Activated CD4-positive, alpha-beta T cell treated with anti-CD3 and anti-CD28 coated beads, Interleukin-2, amount 50 U/mL, for 48 hours (primary cell): ENCODE data around the gene TXNL4B.
"Not testable (repeated sequence)": the region's sequence is repeated elsewhere in the genome, so short reads cannot be mapped to it uniquely, and the experiment has no call there.

Experiments
- DNase-seq, 2 experiments: peaks; one replicate each; pipeline ENCODE4 v3.0.0-alpha.2; 2020

The TXNL4B gene

GRCh38 chr16:72072514-72073342, 20.7 kb downstream of the TXNL4B start:
- no peak for DNase-seq

- no peak for DNase-seq
These were observed 24.5 kb downstream of the TXNL4B start for GRCh38 chr16:72068930-72069329.

- no peak for DNase-seq
These were observed 26.7 kb downstream of the TXNL4B start for GRCh38 chr16:72066747-72067146.

GRCh38 chr16:72064361-72064894, 29.0 kb downstream of the TXNL4B start:
- no peak for DNase-seq

- no peak for DNase-seq
These were observed 31.9 kb downstream of the TXNL4B start for GRCh38 chr16:72061564-72061963.

GRCh38 chr16:72060405-72060804, 33.0 kb downstream of the TXNL4B start:
- DNase-seq: no peak

- DNase-seq: not testable (repeated sequence)
These were observed 34.4 kb downstream of the TXNL4B start for GRCh38 chr16:72059060-72059459.

- DNase-seq: not testable (repeated sequence)
These were observed 36.1 kb downstream of the TXNL4B start for GRCh38 chr16:72057313-72057712.

GRCh38 chr16:72055911-72056310, 37.5 kb downstream of the TXNL4B start:
- DNase-seq: no peak

GRCh38 chr16:72054254-72054847, 39.1 kb downstream of the TXNL4B start, which contains the start of gene HP:
HP (plus strand) TSS chr16:72054505; CDS start chr16:72054653, 148 bp downstream.
- not testable (repeated sequence) for DNase-seq

GRCh38 chr16:72051818-72052217, 41.6 kb downstream of the TXNL4B start:
- DNase-seq: no peak

GRCh38 chr16:72050769-72051464, 42.5 kb downstream of the TXNL4B start:
- no peak for DNase-seq

GRCh38 chr16:72049110-72049509, 44.3 kb downstream of the TXNL4B start:
- no peak for DNase-seq

- DNase-seq: no peak
These were observed 48.5 kb downstream of the TXNL4B start for GRCh38 chr16:72044825-72045359.

GRCh38 chr16:72044296-72044695, 49.1 kb downstream of the TXNL4B start:
- no peak for DNase-seq

- DNase-seq: no peak
These were observed 49.9 kb downstream of the TXNL4B start for GRCh38 chr16:72043539-72043938.

- no peak for DNase-seq
These were observed 50.4 kb downstream of the TXNL4B start for GRCh38 chr16:72043058-72043457.

GRCh38 chr16:72042157-72042660, 51.2 kb downstream of the TXNL4B start:
- no peak for DNase-seq

- DNase-seq: no peak
These were observed 57.3 kb downstream of the TXNL4B start for GRCh38 chr16:72036098-72036497.
